KMS-11 (cell line): Measurements from ENCODE around the gene TIMM10.
"Not testable (repeated sequence)": the region's sequence is repeated elsewhere in the genome, so short reads cannot be mapped to it uniquely, and the experiment has no call there.

ENCODE experiments used
- H2AFZ ChIP-seq: fragments of 200-600 bp; sonication (generic); 2 replicates; pipeline ENCODE4 v1.6.1; 2016; ENCODE audit warnings: antibody characterized with exemption, mixed run types, low read depth
- H3K27ac ChIP-seq: fragments of 200-600 bp; sonication (generic); 2 replicates; pipeline ENCODE4 v1.6.1; 2016; ENCODE audit warnings: mild to moderate bottlenecking, mixed run types
- H3K27me3 ChIP-seq: fragments of 200-600 bp; sonication (generic); 2 replicates; pipeline ENCODE4 v1.6.1; 2017; ENCODE audit warnings: mild to moderate bottlenecking, low read depth, mixed run types, moderate library complexity; ENCODE audit not compliant: insufficient read depth
- H3K36me3 ChIP-seq: fragments of 200-600 bp; sonication (generic); 2 replicates; pipeline ENCODE4 v1.6.1; 2017; ENCODE audit warnings: mild to moderate bottlenecking, mixed run types; ENCODE audit not compliant: insufficient read depth
- H3K4me1 ChIP-seq: fragments of 200-600 bp; sonication (generic); 2 replicates; pipeline ENCODE4 v1.6.1; 2016; ENCODE audit warnings: mild to moderate bottlenecking, low read depth, mixed run types; ENCODE audit not compliant: poor library complexity, severe bottlenecking
- H3K4me2 ChIP-seq: fragments of 200-600 bp; sonication (generic); 2 replicates; pipeline ENCODE4 v1.7.0; 2016; ENCODE audit warnings: mild to moderate bottlenecking, mixed run types
- H3K4me3 ChIP-seq: fragments of 200-600 bp; sonication (generic); IDR thresholded peaks from 2 replicates; pipeline ENCODE4 v1.6.1; 2017; ENCODE audit warnings: low read depth, low read length, mixed read lengths; ENCODE audit not compliant: insufficient read depth
- H3K79me2 ChIP-seq: fragments of 200-600 bp; sonication (generic); 2 replicates; pipeline ENCODE4 v1.6.1; 2016; ENCODE audit warnings: low read depth, mixed run types; ENCODE audit not compliant: insufficient read depth
- H3K9ac ChIP-seq: fragments of 200-600 bp; sonication (generic); 2 replicates; pipeline ENCODE4 v1.6.1; 2016; ENCODE audit warnings: mild to moderate bottlenecking, mixed run types
- H4K20me1 ChIP-seq: fragments of 200-600 bp; sonication (generic); 2 replicates; pipeline ENCODE4 v1.6.1; 2016; ENCODE audit warnings: mild to moderate bottlenecking, mixed run types; ENCODE audit not compliant: insufficient read depth
- TF ChIP-seq, protein P1 (sequence below): fragments of 200-600 bp; sonication (generic); conservative IDR thresholded peaks from 2 replicates; pipeline ENCODE4 v1.6.1; 2017; ENCODE audit warnings: low read depth, mild to moderate bottlenecking, antibody characterized with exemption, low read length, moderate library complexity, mixed read lengths

Gene TIMM10

DNA sequence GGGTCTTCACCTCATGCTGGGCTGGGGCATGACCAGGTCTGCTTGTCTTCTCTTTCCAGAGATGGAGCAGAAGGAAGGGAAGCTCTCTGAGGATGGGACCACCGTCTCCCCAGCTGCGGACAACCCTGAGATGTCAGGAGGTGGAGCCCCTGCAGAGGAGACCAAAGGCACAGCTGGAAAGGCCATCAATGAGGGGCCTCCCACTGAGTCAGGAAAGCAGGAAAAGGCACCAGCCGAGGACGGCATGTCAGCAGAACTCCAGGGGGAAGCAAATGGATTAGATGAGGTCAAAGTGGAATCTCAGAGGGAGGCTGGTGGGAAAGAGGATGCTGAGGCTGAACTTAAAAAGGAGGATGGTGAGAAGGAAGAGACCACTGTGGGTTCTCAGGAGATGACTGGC, 12.0 kb upstream of the TIMM10 start:
- H3K4me2 ChIP-seq, result no peak overlapping the region
- no peaks in the 10 kb centered on the region for H3K36me3 ChIP-seq

DNA sequence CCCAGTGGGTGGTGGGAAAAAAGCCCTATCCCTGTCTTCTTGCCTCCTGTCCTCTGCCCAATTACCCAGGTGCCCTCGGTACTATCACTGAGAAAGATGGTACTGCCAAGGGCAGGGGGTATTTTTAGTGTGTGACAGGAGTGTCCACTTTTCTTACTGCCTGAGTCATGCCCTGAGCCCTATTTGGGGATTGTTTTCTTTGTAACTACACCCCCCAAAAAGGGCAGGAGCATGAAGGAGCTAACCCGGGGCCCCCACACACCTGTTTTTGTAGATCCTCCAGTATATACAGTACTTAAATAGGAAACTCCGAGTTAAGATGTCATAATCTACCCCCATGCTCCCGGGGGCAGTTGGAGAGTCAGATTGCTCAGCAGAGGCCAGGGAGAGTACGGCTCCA, 10.6 kb upstream of the TIMM10 start:
- Histone ChIP-seq H3K9ac (no peak overlapping the region), H3K4me3 (no peak overlapping the region), H2AFZ (no peak overlapping the region), H4K20me1 (no peaks in the 10 kb centered on the region), H3K79me2 (no peaks in the 10 kb centered on the region), H3K4me1 (no peaks in the 10 kb centered on the region), H3K4me2 (no peak overlapping the region), H3K27me3 (no peaks in the 10 kb centered on the region), H3K27ac (no peak overlapping the region), H3K36me3 (no peaks in the 10 kb centered on the region)
- TF ChIP-seq, protein P1, sequence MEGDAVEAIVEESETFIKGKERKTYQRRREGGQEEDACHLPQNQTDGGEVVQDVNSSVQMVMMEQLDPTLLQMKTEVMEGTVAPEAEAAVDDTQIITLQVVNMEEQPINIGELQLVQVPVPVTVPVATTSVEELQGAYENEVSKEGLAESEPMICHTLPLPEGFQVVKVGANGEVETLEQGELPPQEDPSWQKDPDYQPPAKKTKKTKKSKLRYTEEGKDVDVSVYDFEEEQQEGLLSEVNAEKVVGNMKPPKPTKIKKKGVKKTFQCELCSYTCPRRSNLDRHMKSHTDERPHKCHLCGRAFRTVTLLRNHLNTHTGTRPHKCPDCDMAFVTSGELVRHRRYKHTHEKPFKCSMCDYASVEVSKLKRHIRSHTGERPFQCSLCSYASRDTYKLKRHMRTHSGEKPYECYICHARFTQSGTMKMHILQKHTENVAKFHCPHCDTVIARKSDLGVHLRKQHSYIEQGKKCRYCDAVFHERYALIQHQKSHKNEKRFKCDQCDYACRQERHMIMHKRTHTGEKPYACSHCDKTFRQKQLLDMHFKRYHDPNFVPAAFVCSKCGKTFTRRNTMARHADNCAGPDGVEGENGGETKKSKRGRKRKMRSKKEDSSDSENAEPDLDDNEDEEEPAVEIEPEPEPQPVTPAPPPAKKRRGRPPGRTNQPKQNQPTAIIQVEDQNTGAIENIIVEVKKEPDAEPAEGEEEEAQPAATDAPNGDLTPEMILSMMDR, result no peak

More for the DNA sequence above, 12.0 kb upstream of the TIMM10 start:
- Histone ChIP-seq H3K4me3 (no peak overlapping the region), H4K20me1 (no peaks in the 10 kb centered on the region), H3K27ac (no peak overlapping the region), H3K79me2 (no peaks in the 10 kb centered on the region), H3K9ac (no peak overlapping the region), H3K27me3 (no peaks in the 10 kb centered on the region), H3K4me1 (peaks cover under 1% of the 10 kb centered on the region), H2AFZ (no peak overlapping the region)
- TF ChIP-seq, protein P1, result no peak

DNA sequence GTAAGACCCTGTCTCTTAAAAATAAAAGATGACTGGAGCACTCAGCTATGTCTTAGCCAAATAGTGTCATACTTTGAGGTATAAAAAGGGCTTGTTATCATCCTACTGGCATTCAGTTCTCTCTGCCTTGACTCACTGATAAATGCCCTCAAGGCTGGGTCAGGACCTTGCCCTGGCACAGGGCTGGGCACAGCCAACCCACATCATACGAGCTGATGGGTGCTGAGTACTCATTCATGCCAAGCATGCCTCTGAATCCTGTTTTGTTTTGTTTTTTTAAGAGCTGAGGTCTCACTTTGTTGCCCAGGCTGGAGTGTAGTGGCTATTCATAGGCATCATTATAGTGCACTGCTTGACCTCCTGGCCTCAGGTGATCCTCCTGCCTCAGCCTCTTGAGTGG, 8.8 kb upstream of the TIMM10 start:
- Histone ChIP-seq H3K4me1 (no peaks in the 10 kb centered on the region), H4K20me1 (no peaks in the 10 kb centered on the region), H3K36me3 (no peaks in the 10 kb centered on the region), H3K4me3 (no peak overlapping the region), H3K4me2 (no peak overlapping the region), H3K27me3 (no peaks in the 10 kb centered on the region), H3K9ac (no peak overlapping the region), H2AFZ (no peak overlapping the region), H3K79me2 (no peaks in the 10 kb centered on the region), H3K27ac (no peak overlapping the region)
- TF ChIP-seq, protein P1, result no peak

DNA sequence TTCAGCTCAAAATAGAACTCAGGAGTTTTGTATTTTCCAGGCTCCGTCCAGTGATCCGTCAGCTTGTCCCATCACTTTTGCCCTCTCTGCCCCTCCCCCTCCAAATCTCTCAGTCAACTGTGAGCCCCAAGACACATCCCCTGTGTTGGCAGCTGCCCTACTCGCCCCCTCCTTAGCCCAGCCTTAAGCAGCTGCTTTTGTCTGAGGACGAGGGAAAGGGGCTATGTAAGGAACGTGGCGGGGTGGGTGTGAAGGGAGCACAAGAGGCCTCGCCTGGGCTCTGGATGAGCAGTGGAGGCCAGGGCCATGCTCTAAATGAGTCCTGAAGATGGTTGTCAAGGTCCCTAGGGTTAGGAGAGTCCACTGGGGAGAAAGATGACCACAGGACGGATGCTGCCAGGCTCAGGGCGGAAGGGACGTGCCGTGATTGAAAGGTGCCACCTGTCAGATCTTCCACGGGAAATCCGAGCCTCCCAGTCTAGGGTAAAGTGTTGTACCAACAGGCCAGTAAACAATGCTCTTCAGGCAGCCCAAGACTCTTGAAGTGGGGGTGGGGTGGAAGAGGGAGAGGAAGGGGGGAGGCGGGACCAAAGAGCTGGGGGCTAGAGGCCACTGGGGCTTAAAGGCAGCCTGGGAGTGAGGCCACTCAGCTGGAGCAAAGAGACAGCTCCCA, 6.5 kb upstream of the TIMM10 start, which contains the start of gene SMTNL1:
Gene SMTNL1, plus strand, starts transcription at position 649 of the 673 bp plus-strand sequence. CDS start 5,048 bp downstream, outside the sequence.
- TF ChIP-seq, protein P1, result no peak
- Histone ChIP-seq H4K20me1 (no peaks in the 10 kb centered on the region), H3K4me2 (no peak within 1 kb of the TSS), H3K27ac (no peak within 1 kb of the TSS), H3K9ac (no peak within 1 kb of the TSS), H3K36me3 (no peaks in the 10 kb centered on the region), H3K4me1 (peaks cover under 1% of the 10 kb centered on the region), H3K27me3 (no peaks in the 10 kb centered on the region), H2AFZ (no peak within 1 kb of the TSS), H3K79me2 (no peaks in the 10 kb centered on the region), H3K4me3 (no peak within 1 kb of the TSS)

DNA sequence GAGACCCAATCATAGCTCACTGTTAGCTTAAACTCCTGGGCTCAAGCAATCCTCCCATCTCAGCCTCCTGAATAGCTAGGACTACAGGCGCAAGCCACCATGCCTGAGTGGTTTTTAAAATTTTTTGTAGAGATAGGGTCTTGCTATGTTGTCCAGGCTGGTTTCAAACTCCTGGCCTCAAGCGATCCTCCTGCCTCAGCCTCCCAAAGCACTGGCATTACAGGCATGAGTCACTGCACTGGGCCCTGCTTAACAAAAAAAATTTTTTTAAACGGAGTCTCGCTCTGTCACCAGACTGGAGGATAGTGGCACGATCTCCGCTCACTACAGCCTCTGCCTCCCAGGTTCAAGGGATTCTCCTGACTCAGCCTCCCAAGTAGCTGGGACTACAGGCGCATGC, 3.9 kb upstream of the TIMM10 start:
- H3K9ac ChIP-seq, H3K27ac ChIP-seq, H4K20me1 ChIP-seq, H3K4me3 ChIP-seq, H3K27me3 ChIP-seq, H3K36me3 ChIP-seq, H3K4me2 ChIP-seq, H2AFZ ChIP-seq: not testable (repeated sequence)
- Histone ChIP-seq H3K4me1 (peaks cover 12% of the 10 kb centered on the region), H3K79me2 (peaks cover 11% of the 10 kb centered on the region)
